Loucy (cell line): ENCODE measurements around the gene GNAQ.

Experiments used
- H2AFZ ChIP-seq: fragments of 200-600 bp; sonication (generic); 2 replicates; pipeline ENCODE4 v1.6.0; 2016; ENCODE audit warnings: antibody characterized with exemption, mild to moderate bottlenecking, low read length, moderate library complexity
- H3F3A ChIP-seq: fragments of 200-600 bp; 2 replicates; pipeline ENCODE4 v1.6.0; 2016; ENCODE audit warnings: antibody characterized with exemption, low read depth, mild to moderate bottlenecking
- H3K27me3 ChIP-seq: fragments of 200-600 bp; sonication (generic); 2 replicates; pipeline ENCODE4 v1.6.1; 2014; ENCODE audit warnings: low read length, mild to moderate bottlenecking; ENCODE audit not compliant: insufficient read depth, poor library complexity, severe bottlenecking
- H3K36me3 ChIP-seq: fragments of 200-600 bp; sonication (generic); 2 replicates; pipeline ENCODE4 v1.6.1; 2016; ENCODE audit warnings: low read length; ENCODE audit not compliant: insufficient read depth
- H3K4me1 ChIP-seq: fragments of 200-600 bp; sonication (generic); 2 replicates; pipeline ENCODE4 v1.5.1; 2014; ENCODE audit warnings: low read length, mild to moderate bottlenecking; ENCODE audit not compliant: insufficient read depth, poor library complexity, severe bottlenecking
- H3K4me2 ChIP-seq: fragments of 200-600 bp; sonication (generic); 2 replicates; pipeline ENCODE4 v1.6.0; 2014; ENCODE audit warnings: antibody characterized with exemption, low read length, low read depth, mild to moderate bottlenecking; ENCODE audit not compliant: poor library complexity, severe bottlenecking
- H3K4me3 ChIP-seq: fragments of 200-600 bp; sonication (generic); 2 replicates; pipeline ENCODE4 v1.5.1; 2014; ENCODE audit warnings: low read length, mild to moderate bottlenecking, mixed read lengths; ENCODE audit not compliant: poor library complexity, severe bottlenecking
- H3K79me2 ChIP-seq: fragments of 200-600 bp; sonication (generic); 2 replicates; pipeline ENCODE4 v1.6.1; 2014; ENCODE audit warnings: low read length; ENCODE audit not compliant: insufficient read depth
- H3K9ac ChIP-seq: fragments of 200-600 bp; sonication (generic); 2 replicates; pipeline ENCODE4 v1.6.0; 2014; ENCODE audit warnings: mild to moderate bottlenecking, low read depth, low read length, moderate library complexity; ENCODE audit not compliant: poor library complexity, severe bottlenecking
- H3K9me2 ChIP-seq: fragments of 200-600 bp; sonication (generic); replicated peaks from 2 replicates; pipeline ENCODE4 v1.6.1; 2016; ENCODE audit warnings: low read depth, low read length, mixed read lengths
- H3K9me3 ChIP-seq: fragments of 200-600 bp; sonication (generic); 2 replicates; pipeline ENCODE4 v1.6.1; 2014; ENCODE audit warnings: mild to moderate bottlenecking, antibody characterized with exemption, low read length, low read depth; ENCODE audit not compliant: insufficient read depth
- H4K20me1 ChIP-seq: fragments of 200-600 bp; sonication (generic); 2 replicates; pipeline ENCODE4 v1.6.0; 2014; ENCODE audit warnings: antibody characterized with exemption, low read length, mild to moderate bottlenecking; ENCODE audit not compliant: insufficient read depth, poor library complexity, severe bottlenecking
- EZH2phosphoT487 ChIP-seq: fragments of 200-600 bp; IDR thresholded peaks from 2 replicates; pipeline ENCODE4 v1.6.1; 2018; ENCODE audit warnings: antibody characterized with exemption, mild to moderate bottlenecking, moderate library complexity, borderline replicate concordance
- TF ChIP-seq, protein P1 (sequence below): fragments of 200-600 bp; sonication (generic); conservative IDR thresholded peaks from 2 replicates; pipeline ENCODE4 v1.5.1; 2014; ENCODE audit warnings: mild to moderate bottlenecking, antibody characterized with exemption, low read length

GNAQ gene

DNA sequence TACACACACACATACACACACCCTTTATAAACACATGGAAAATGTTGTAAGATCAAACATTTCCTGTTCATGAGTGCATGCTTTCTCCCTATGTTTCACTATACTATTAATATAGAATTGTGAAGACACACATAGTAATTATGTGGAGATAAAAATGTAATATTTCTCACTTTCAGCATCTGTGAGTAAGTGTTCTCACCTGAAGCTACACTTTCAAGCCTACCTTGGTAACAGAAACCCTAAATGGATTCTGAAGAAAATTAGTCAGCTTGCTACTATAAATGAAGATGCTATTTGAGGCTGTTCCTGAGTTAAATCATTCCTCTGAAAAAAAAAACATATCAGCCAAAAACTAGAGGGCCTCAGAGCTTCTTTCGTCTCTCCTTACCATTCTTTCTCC is 302.4 kb downstream of the GNAQ start:
- Histone ChIP-seq H3F3A (no peaks in the 10 kb centered on the region), H3K9me3 (no peaks in the 10 kb centered on the region), H2AFZ (no peak overlapping the region), H3K4me2 (no peak overlapping the region), H3K4me1 (no peaks in the 10 kb centered on the region), H3K27me3 (no peaks in the 10 kb centered on the region), H3K36me3 (peaks cover 81% of the 10 kb centered on the region), H3K9ac (no peak overlapping the region), H3K4me3 (no peak overlapping the region), H3K79me2 (peaks cover 21% of the 10 kb centered on the region; the same call in 1 of the 2 replicates), H4K20me1 (peaks cover 15% of the 10 kb centered on the region), H3K9me2 (no peaks in the 10 kb centered on the region)
- no peak for TF ChIP-seq EZH2phosphoT487
- TF ChIP-seq, protein P1, sequence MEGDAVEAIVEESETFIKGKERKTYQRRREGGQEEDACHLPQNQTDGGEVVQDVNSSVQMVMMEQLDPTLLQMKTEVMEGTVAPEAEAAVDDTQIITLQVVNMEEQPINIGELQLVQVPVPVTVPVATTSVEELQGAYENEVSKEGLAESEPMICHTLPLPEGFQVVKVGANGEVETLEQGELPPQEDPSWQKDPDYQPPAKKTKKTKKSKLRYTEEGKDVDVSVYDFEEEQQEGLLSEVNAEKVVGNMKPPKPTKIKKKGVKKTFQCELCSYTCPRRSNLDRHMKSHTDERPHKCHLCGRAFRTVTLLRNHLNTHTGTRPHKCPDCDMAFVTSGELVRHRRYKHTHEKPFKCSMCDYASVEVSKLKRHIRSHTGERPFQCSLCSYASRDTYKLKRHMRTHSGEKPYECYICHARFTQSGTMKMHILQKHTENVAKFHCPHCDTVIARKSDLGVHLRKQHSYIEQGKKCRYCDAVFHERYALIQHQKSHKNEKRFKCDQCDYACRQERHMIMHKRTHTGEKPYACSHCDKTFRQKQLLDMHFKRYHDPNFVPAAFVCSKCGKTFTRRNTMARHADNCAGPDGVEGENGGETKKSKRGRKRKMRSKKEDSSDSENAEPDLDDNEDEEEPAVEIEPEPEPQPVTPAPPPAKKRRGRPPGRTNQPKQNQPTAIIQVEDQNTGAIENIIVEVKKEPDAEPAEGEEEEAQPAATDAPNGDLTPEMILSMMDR: no peak

DNA sequence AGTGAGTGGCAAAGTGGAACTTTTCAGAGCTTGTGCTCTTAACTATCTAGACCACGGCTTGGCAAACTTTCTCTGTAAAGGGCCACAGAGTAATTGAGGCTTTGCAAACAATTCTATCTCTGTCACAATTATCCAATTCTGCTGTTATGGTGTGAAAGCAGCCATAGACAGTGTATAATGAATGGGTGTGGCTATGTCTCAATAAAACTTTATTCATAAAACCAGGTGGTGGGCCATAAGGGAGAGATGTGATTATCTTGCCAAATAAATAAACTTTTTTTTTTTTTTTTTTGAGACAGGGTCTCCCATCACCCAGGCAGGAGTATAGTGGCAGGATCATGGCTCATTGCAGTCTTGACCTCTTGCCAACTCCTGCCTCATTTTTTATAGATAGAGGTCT is 304.8 kb downstream of the GNAQ start:
- Histone ChIP-seq H3K4me3 (no peak overlapping the region), H3K4me1 (no peaks in the 10 kb centered on the region), H3K36me3 (peaks cover 83% of the 10 kb centered on the region), H2AFZ (no peak overlapping the region), H3F3A (no peaks in the 10 kb centered on the region), H3K27me3 (no peaks in the 10 kb centered on the region), H3K9me2 (no peaks in the 10 kb centered on the region), H4K20me1 (peaks cover 7% of the 10 kb centered on the region), H3K9me3 (no peaks in the 10 kb centered on the region), H3K9ac (no peak overlapping the region), H3K4me2 (no peak overlapping the region), H3K79me2 (0 out of 2 replicates have a peak, but pooled peaks cover 5% of the 10 kb centered on the region)
- TF ChIP-seq EZH2phosphoT487: no peak
- TF ChIP-seq, protein P1: no peak

GRCh38 chr9:77726289-77726688 is 305.3 kb downstream of the GNAQ start:
- Histone ChIP-seq H2AFZ (no peak overlapping the region), H4K20me1 (peaks cover 7% of the 10 kb centered on the region), H3K4me1 (no peaks in the 10 kb centered on the region), H3K4me2 (no peak overlapping the region), H3K9me2 (no peaks in the 10 kb centered on the region), H3K27me3 (no peaks in the 10 kb centered on the region), H3K9me3 (no peaks in the 10 kb centered on the region), H3K9ac (no peak overlapping the region), H3K36me3 (peaks cover 88% of the 10 kb centered on the region), H3K79me2 (0 out of 2 replicates have a peak, but pooled peaks cover 2% of the 10 kb centered on the region), H3K4me3 (no peak overlapping the region), H3F3A (no peaks in the 10 kb centered on the region)
- no peak for TF ChIP-seq EZH2phosphoT487
- TF ChIP-seq, protein P1: no peak
